IMR-90 (cell line): ENCODE data around the gene ZNF814. TPM values are rescaled to one million over a fixed set of nuclear protein-coding genes. Genes with fewer than 3 reads are reported as not detected.
A peak's percentile ranks its signal among the peaks of the same experiment; 100 is the strongest.

ENCODE experiments used
- ATAC-seq: fragments of 200-7000 bp; cut with Tn5 transposase; 2 replicates; pipeline ENCODE4 v1.9.1; 2020; ENCODE audit warnings: low read depth, mild to moderate bottlenecking, moderate library complexity
- BruUV-seq: library from RNA; stranded (reverse); fragments of 400-500 nt; replicated peaks from 2 replicates; lab custom pipeline; 2021; lab: Mats Ljungman, UMichigan
- CTCF ChIA-PET: fragments of 300-600 bp; formaldehyde crosslinking; extraction: SDS; loops from one replicate; lab custom pipeline; 2021; ENCODE audit warnings: antibody characterized with exemption; lab: Yijun Ruan, JAX
- POLR2A ChIA-PET: fragments of 300-600 bp; sonication (Branson Sonifier 250); formaldehyde crosslinking; loops from one replicate; lab custom pipeline; 2022; ENCODE audit warnings: antibody characterized with exemption; ENCODE audit not compliant: unreplicated experiment; lab: Charles Lee
- DNase-seq: peaks from one replicate; pipeline ENCODE4 v3.0.0; 2013
- H2AFZ ChIP-seq: replicated peaks from 2 replicates; pipeline ENCODE3; 2013; ENCODE audit warnings: low read length, mild to moderate bottlenecking; ENCODE audit not compliant: poor library complexity
- H2AK5ac ChIP-seq: 2 replicates; pipeline ENCODE4 v1.6.1; 2013; ENCODE audit warnings: low read depth, low read length, inconsistent platforms
- H2AK9ac ChIP-seq: replicated peaks from 2 replicates; pipeline ENCODE3; 2013; ENCODE audit warnings: mild to moderate bottlenecking, low read depth, low read length, moderate library complexity; ENCODE audit not compliant: poor library complexity
- H2BK120ac ChIP-seq: 2 replicates; pipeline ENCODE4 v1.6.1; 2013; ENCODE audit warnings: low read depth, low read length, inconsistent platforms
- H2BK15ac ChIP-seq: 3 replicates; pipeline ENCODE4 v1.6.1; 2013; ENCODE audit warnings: low read depth, low read length, inconsistent platforms
- H2BK20ac ChIP-seq: 2 replicates; pipeline ENCODE4 v1.6.1; 2013; ENCODE audit warnings: low read depth, mild to moderate bottlenecking, inconsistent platforms, low read length, moderate library complexity
- H2BK5ac ChIP-seq: 2 replicates; pipeline ENCODE4 v1.6.1; 2013; ENCODE audit warnings: mild to moderate bottlenecking, low read depth, low read length, inconsistent platforms; ENCODE audit not compliant: poor library complexity, severe bottlenecking
- H3K14ac ChIP-seq: replicated peaks from 2 replicates; pipeline ENCODE4 v1.6.1; 2013; ENCODE audit warnings: low read depth, low read length, inconsistent platforms
- H3K18ac ChIP-seq: 2 replicates; pipeline ENCODE4 v1.6.1; 2013; ENCODE audit warnings: low read depth, low read length, control low read depth
- H3K23ac ChIP-seq: 2 replicates; pipeline ENCODE4 v1.6.1; 2013; ENCODE audit warnings: low read depth, low read length, inconsistent platforms
- H3K27ac ChIP-seq: 2 replicates; pipeline ENCODE4 v1.5.1; 2013; ENCODE audit warnings: mild to moderate bottlenecking, control low read depth, low read length; ENCODE audit not compliant: insufficient read depth
- H3K27me3 ChIP-seq: 2 replicates; pipeline ENCODE4 v1.6.1; 2013; ENCODE audit warnings: low read length; ENCODE audit not compliant: control insufficient read depth, insufficient read depth
- H3K36me3 ChIP-seq: 2 replicates; pipeline ENCODE4 v1.6.1; 2013; ENCODE audit warnings: low read length, mixed read lengths; ENCODE audit not compliant: control insufficient read depth, insufficient read depth
- H3K4ac ChIP-seq: 2 replicates; pipeline ENCODE4 v1.6.1; 2013; ENCODE audit warnings: low read depth, low read length, inconsistent platforms
- H3K4me1 ChIP-seq: 2 replicates; pipeline ENCODE4 v1.6.1; 2013; ENCODE audit warnings: low read length, mixed read lengths; ENCODE audit not compliant: control insufficient read depth, insufficient read depth
- H3K4me2 ChIP-seq: 2 replicates; pipeline ENCODE4 v1.6.1; 2013; ENCODE audit warnings: low read depth, mild to moderate bottlenecking, control low read depth, low read length, moderate library complexity
- H3K4me3 ChIP-seq: 2 replicates; pipeline ENCODE4 v1.5.1; 2013; ENCODE audit warnings: low read depth, mild to moderate bottlenecking, control low read depth, low read length, moderate library complexity; ENCODE audit not compliant: insufficient read depth
- H3K56ac ChIP-seq: 2 replicates; pipeline ENCODE4 v1.6.1; 2013; ENCODE audit warnings: low read length, inconsistent platforms; ENCODE audit not compliant: insufficient read depth; ENCODE audit errors: extremely low read depth
- H3K79me1 ChIP-seq, 2 experiments: 2 replicates each; pipeline ENCODE4 v1.6.1; 2013; ENCODE audit warnings: low read length in 2 of 2, inconsistent platforms in 1 of 2, low read depth in 1 of 2
- H3K9ac ChIP-seq: 2 replicates; pipeline ENCODE4 v1.6.1; 2013; ENCODE audit warnings: low read depth, low read length, control low read depth
- H3K9me1 ChIP-seq: 2 replicates; pipeline ENCODE4 v1.6.1; 2013; ENCODE audit warnings: low read length, inconsistent platforms; ENCODE audit not compliant: insufficient read depth
- H3K9me3 ChIP-seq: 2 replicates; pipeline ENCODE4 v1.6.1; 2013; ENCODE audit warnings: low read length; ENCODE audit not compliant: control insufficient read depth, insufficient read depth
- H4K20me1 ChIP-seq: 2 replicates; pipeline ENCODE4 v1.6.1; 2013; ENCODE audit warnings: low read length, inconsistent platforms; ENCODE audit not compliant: insufficient read depth
- H4K5ac ChIP-seq: 2 replicates; pipeline ENCODE4 v1.6.1; 2013; ENCODE audit warnings: mild to moderate bottlenecking, low read depth, low read length, control low read depth
- H4K8ac ChIP-seq, 2 experiments: 2 replicates each; pipeline ENCODE4 v1.6.1; 2013; ENCODE audit warnings: low read depth in 2 of 2, low read length in 2 of 2, control low read depth in 1 of 2, inconsistent platforms in 1 of 2
- H4K91ac ChIP-seq: 2 replicates; pipeline ENCODE4 v1.6.1; 2013; ENCODE audit warnings: low read depth, low read length, inconsistent platforms; ENCODE audit not compliant: insufficient read depth
- BHLHE40 ChIP-seq: fragments of 150-350 bp; IDR thresholded peaks from 2 replicates; pipeline ENCODE4 v1.6.1; 2016; ENCODE audit warnings: mild to moderate bottlenecking, low read depth, low read length
- CEBPB ChIP-seq: IDR thresholded peaks from 2 replicates; pipeline ENCODE4 v1.6.1; 2012; ENCODE audit warnings: low read depth, low read length, improper control_type of control experiment
- CHD1 ChIP-seq: IDR thresholded peaks from 2 replicates; pipeline ENCODE4 v1.6.1; 2012; ENCODE audit warnings: low read depth, low read length, improper control_type of control experiment
- FOS ChIP-seq: fragments of 150-350 bp; IDR thresholded peaks from 2 replicates; pipeline ENCODE4 v1.6.1; 2016; ENCODE audit warnings: low read depth, low read length
- MAZ ChIP-seq: IDR thresholded peaks from 2 replicates; pipeline ENCODE4 v1.6.1; 2012; ENCODE audit warnings: low read depth, mild to moderate bottlenecking, low read length, improper control_type of control experiment, moderate library complexity, borderline replicate concordance
- MXI1 ChIP-seq: IDR thresholded peaks from 2 replicates; pipeline ENCODE4 v1.6.1; 2012; ENCODE audit warnings: low read depth, mild to moderate bottlenecking, low read length, moderate library complexity, borderline replicate concordance
- NFE2L2 ChIP-seq: fragments of 150-350 bp; IDR thresholded peaks from 2 replicates; pipeline ENCODE4 v1.6.1; 2016; ENCODE audit warnings: low read depth, mild to moderate bottlenecking, low read length
- POLR2A ChIP-seq: IDR thresholded peaks from 2 replicates; pipeline ENCODE4 v1.6.1; 2012; ENCODE audit warnings: mild to moderate bottlenecking, low read depth, low read length
- RAD21 ChIP-seq: IDR thresholded peaks from 2 replicates; pipeline ENCODE4 v1.6.1; 2012; ENCODE audit warnings: low read length, improper control_type of control experiment
- RCOR1 ChIP-seq: IDR thresholded peaks from 2 replicates; pipeline ENCODE4 v1.6.1; 2012; ENCODE audit warnings: mild to moderate bottlenecking, low read length, improper control_type of control experiment; ENCODE audit not compliant: insufficient replicate concordance
- RFX5 ChIP-seq: IDR thresholded peaks from 2 replicates; pipeline ENCODE4 v1.8.0; 2012; ENCODE audit warnings: low read depth, mild to moderate bottlenecking, low read length, moderate library complexity
- SMC3 ChIP-seq: fragments of 150-350 bp; IDR thresholded peaks from 2 replicates; pipeline ENCODE4 v1.6.1; 2016; ENCODE audit warnings: low read depth, mild to moderate bottlenecking, antibody characterized with exemption, low read length, moderate library complexity
- WGBS, 2 experiments: methylation state at CpG; one replicate each; pipeline versions ENCODE4 v1.1.5 to v1.1.7; 2013; ENCODE audit warnings: missing lambda C conversion rate in 2 of 2; ENCODE audit not compliant: insufficient read length in 1 of 2; ENCODE audit errors: extremely low coverage in 2 of 2; 5-methylcytosine and 5-hydroxymethylcytosine counted together
- dilution Hi-C: fragments of 300-500 bp; cut with HindIII; formaldehyde crosslinking; loops from one replicate; pipeline ENCODE4 v1.14.3; 2018; ENCODE audit warnings: low sequenced_read_pairs; ENCODE audit not compliant: unreplicated experiment
- in situ Hi-C: fragments of 300-500 bp; cut with MboI; formaldehyde crosslinking; loops from 3 replicates; pipeline ENCODE4 v1.14.3; 2019; ENCODE audit warnings: low sequenced_read_pairs, inconsistent platforms, mixed read lengths
- intact Hi-C: fragments of 100-400 bp; cut with micrococcal nuclease; formaldehyde crosslinking; loops from 2 replicates; pipeline ENCODE4 v1.10.0; 2022
- polyA plus RNA-seq, 3 experiments: library from polyadenylated mRNA; depleted of rRNA; stranded (reverse); fragments of >200 nt; gene quantifications; 2 replicates each; pipeline ENCODE4 v1.2.3, GENCODE V29; 2012; ENCODE audit warnings: low replicate concordance in 1 of 3
- total RNA-seq: library from RNA; depleted of rRNA; stranded (reverse); fragments of >200 nt; gene quantifications from 2 replicates; pipeline ENCODE4 v1.2.3, GENCODE V29; 2012
- TF ChIP-seq, protein P1 (sequence below): fragments of 150-350 bp; IDR thresholded peaks from 2 replicates; pipeline ENCODE4 v1.6.1; 2016; ENCODE audit warnings: low read depth, mild to moderate bottlenecking, low read length, moderate library complexity, borderline replicate concordance
- TF ChIP-seq, protein P2 (sequence below): fragments of 150-350 bp; IDR thresholded peaks from 2 replicates; pipeline ENCODE4 v1.6.1; 2017; ENCODE audit warnings: mild to moderate bottlenecking, antibody characterized with exemption, low read length, low read depth
- TF ChIP-seq, protein P3 (sequence below): conservative IDR thresholded peaks from 2 replicates; pipeline ENCODE4 v1.5.1; 2012; ENCODE audit warnings: mild to moderate bottlenecking, low read depth, low read length, improper control_type of control experiment

ZNF814 gene
- total and polyA plus RNA-seq, 2 of the 4 experiments (the other 2 are of a cell fraction), result 3.9 to 5.9 TPM

DNA sequence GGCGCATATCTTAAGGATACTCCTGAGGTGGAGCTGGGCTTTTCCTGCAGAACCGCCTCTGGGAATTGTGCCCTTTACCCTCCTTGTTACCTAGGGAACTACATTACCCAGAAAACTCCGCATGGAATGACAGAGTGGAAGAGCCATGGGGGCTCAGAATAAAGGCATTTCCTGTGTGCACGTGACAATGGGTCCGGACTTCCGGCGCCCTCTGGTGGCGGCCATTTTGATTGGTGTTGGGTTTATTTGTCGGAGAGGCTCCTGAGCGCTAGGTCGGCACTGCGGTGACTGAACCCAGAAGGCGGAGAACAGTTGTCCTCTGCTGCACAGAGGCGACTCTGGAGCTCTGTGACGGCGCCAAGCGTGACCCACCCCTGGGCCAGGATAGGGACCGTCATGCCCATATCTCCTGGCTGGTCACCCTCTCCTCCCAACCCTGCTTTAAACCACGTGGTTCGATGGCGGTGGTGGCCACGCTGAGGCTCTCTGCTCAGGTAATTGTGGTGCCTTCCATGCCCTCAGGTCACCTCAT is 58.7 kb downstream of the ZNF814 start, which contains the start of gene ZNF587B:
Gene ZNF587B (plus strand): TSS at position 229 of the 532 bp plus-strand sequence. CDS start 230 bp downstream, at position 459.
- Histone ChIP-seq H4K5ac (peak within 1 kb of the TSS; percentile 51), H3K23ac (peak within 1 kb of the TSS; percentile 94), H3K56ac (peak within 1 kb of the TSS; percentile 9; the same call in 1 of the 2 replicates), H4K91ac (peak within 1 kb of the TSS; percentile 85), H2AFZ (peak within 1 kb of the TSS; percentile 95), H3K79me1 (peaks cover 7 to 56% of the 10 kb centered on the region in 2 experiments; a peak in 3 of 4 replicates), H3K27me3 (no peaks in the 10 kb centered on the region), H3K9me3 (no peaks in the 10 kb centered on the region), H3K9me1 (peaks cover 8% of the 10 kb centered on the region; the same call in 1 of the 2 replicates), H3K9ac (peak within 1 kb of the TSS; percentile 61), H3K4me3 (peak within 1 kb of the TSS; percentile 56), H3K4me1 (peaks cover 10% of the 10 kb centered on the region; the same call in 1 of the 2 replicates), H2AK5ac (peak within 1 kb of the TSS; percentile 97), H3K4me2 (peak within 1 kb of the TSS; percentile 74), H2BK120ac (peak within 1 kb of the TSS; percentile 39; the same call in 1 of the 2 replicates), H2AK9ac (peak within 1 kb of the TSS; percentile 97), H3K27ac (peak within 1 kb of the TSS; percentile 44), H2BK5ac (peak within 1 kb of the TSS; percentile 44), H3K4ac (peak within 1 kb of the TSS; percentile 85), H3K14ac (peak within 1 kb of the TSS; percentile 81), H3K18ac (no peak within 1 kb of the TSS), H4K20me1 (peaks cover 23% of the 10 kb centered on the region), H2BK20ac (no peak within 1 kb of the TSS), H3K36me3 (peaks cover 3% of the 10 kb centered on the region), H2BK15ac (no peak within 1 kb of the TSS), H4K8ac (peak within 1 kb of the TSS; percentile 90 to 93)
- WGBS, 2 experiments, result 0% methylated on average over 1 of the region's 22 CpGs; no CpG with 5 or more reads in 1 of the 2 experiments
- ChIA-PET POLR2A (no interaction called here), CTCF (no interaction called here)
- DNase-seq (peak; percentile 74), ATAC-seq (peak; percentile 92)
- dilution Hi-C loops (no loop called here), in situ Hi-C loops (no loop called here), intact Hi-C loops (no loop called here)
- BruUV-seq, result TSS peak; percentile 4
- TF ChIP-seq, protein P1, sequence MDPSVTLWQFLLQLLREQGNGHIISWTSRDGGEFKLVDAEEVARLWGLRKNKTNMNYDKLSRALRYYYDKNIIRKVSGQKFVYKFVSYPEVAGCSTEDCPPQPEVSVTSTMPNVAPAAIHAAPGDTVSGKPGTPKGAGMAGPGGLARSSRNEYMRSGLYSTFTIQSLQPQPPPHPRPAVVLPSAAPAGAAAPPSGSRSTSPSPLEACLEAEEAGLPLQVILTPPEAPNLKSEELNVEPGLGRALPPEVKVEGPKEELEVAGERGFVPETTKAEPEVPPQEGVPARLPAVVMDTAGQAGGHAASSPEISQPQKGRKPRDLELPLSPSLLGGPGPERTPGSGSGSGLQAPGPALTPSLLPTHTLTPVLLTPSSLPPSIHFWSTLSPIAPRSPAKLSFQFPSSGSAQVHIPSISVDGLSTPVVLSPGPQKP, result no peak
- no peak; the same call in 1 of the 2 replicates for TF ChIP-seq POLR2A
- TF ChIP-seq CEBPB, result no peak
- peak; percentile 62; the same call in 1 of the 2 replicates for TF ChIP-seq MXI1
- TF ChIP-seq BHLHE40, result peak; percentile 94
- TF ChIP-seq MAZ, result no peak
- TF ChIP-seq SMC3, result peak; percentile 48
- no peak for TF ChIP-seq CHD1
- no peak for TF ChIP-seq RFX5
- TF ChIP-seq, protein P2, sequence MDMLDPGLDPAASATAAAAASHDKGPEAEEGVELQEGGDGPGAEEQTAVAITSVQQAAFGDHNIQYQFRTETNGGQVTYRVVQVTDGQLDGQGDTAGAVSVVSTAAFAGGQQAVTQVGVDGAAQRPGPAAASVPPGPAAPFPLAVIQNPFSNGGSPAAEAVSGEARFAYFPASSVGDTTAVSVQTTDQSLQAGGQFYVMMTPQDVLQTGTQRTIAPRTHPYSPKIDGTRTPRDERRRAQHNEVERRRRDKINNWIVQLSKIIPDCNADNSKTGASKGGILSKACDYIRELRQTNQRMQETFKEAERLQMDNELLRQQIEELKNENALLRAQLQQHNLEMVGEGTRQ, result peak; percentile 83
- TF ChIP-seq, protein P3, sequence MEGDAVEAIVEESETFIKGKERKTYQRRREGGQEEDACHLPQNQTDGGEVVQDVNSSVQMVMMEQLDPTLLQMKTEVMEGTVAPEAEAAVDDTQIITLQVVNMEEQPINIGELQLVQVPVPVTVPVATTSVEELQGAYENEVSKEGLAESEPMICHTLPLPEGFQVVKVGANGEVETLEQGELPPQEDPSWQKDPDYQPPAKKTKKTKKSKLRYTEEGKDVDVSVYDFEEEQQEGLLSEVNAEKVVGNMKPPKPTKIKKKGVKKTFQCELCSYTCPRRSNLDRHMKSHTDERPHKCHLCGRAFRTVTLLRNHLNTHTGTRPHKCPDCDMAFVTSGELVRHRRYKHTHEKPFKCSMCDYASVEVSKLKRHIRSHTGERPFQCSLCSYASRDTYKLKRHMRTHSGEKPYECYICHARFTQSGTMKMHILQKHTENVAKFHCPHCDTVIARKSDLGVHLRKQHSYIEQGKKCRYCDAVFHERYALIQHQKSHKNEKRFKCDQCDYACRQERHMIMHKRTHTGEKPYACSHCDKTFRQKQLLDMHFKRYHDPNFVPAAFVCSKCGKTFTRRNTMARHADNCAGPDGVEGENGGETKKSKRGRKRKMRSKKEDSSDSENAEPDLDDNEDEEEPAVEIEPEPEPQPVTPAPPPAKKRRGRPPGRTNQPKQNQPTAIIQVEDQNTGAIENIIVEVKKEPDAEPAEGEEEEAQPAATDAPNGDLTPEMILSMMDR, result peak; percentile 41
- TF ChIP-seq RAD21, result no peak
- TF ChIP-seq RCOR1, result no peak
- no peak for TF ChIP-seq FOS
- TF ChIP-seq NFE2L2, result no peak
